CD4-positive, alpha-beta memory T cell (primary cell): ENCODE results near the gene TMEM130. TPM values are rescaled to one million over a fixed set of nuclear protein-coding genes. Genes with fewer than 3 reads are reported as not detected.
"Not testable (repeated sequence)": the region's sequence is repeated elsewhere in the genome, so short reads cannot be mapped to it uniquely, and the experiment has no call there.

Experiments
- CTCF ChIA-PET: fragments of 350-600 bp; sonication (Branson Sonifier 250); formaldehyde crosslinking; loops from one replicate; lab custom pipeline; 2021; ENCODE audit warnings: inconsistent platforms; ENCODE audit not compliant: partially characterized antibody; lab: Charles Lee
- POLR2A ChIA-PET: fragments of 350-600 bp; sonication (Branson Sonifier 250); formaldehyde crosslinking; loops from one replicate; lab custom pipeline; 2021; ENCODE audit not compliant: partially characterized antibody; lab: Charles Lee
- DNase-seq, 5 donors: peaks; one replicate each; pipeline versions ENCODE4 v3.0.0 to v3.0.0-alpha.2; 2020 to 2022; ENCODE audit warnings: mixed read lengths in 1 of 5
- H3K27ac ChIP-seq: one replicate; pipeline ENCODE4 v1.7.0; 2013; ENCODE audit warnings: low read depth, low read length
- H3K27me3 ChIP-seq: 2 replicates; pipeline ENCODE4 v1.7.0; 2013; ENCODE audit warnings: mild to moderate bottlenecking, low read length, moderate library complexity; ENCODE audit not compliant: insufficient read depth
- H3K36me3 ChIP-seq: 2 replicates; pipeline ENCODE4 v1.7.0; 2013; ENCODE audit warnings: mild to moderate bottlenecking, low read length, moderate library complexity; ENCODE audit not compliant: insufficient read depth
- H3K4me1 ChIP-seq: 2 replicates; pipeline ENCODE4 v1.7.0; 2013; ENCODE audit warnings: mild to moderate bottlenecking, low read length, moderate library complexity; ENCODE audit not compliant: insufficient read depth
- H3K4me3 ChIP-seq, 2 donors: one replicate each; pipeline ENCODE4 v1.7.0; 2013; ENCODE audit warnings: low read length in 2 of 2, mild to moderate bottlenecking in 1 of 2
- H3K9me3 ChIP-seq, 2 donors: one replicate each; pipeline ENCODE4 v1.7.0; 2013; ENCODE audit warnings: low read length in 2 of 2, control low read depth in 1 of 2; ENCODE audit not compliant: control insufficient read depth in 1 of 2
- H3K27ac Mint-ChIP-seq, 7 donors: one replicate each; pipeline ENCODE4 v1.8.0; 2020 to 2021; ENCODE audit warnings: mixed read lengths in 7 of 7, mild to moderate bottlenecking in 6 of 7, inconsistent platforms in 3 of 7, moderate library complexity in 3 of 7
- H3K27me3 Mint-ChIP-seq, 2 donors: one replicate each; pipeline ENCODE4 v1.8.0; 2020 to 2021; ENCODE audit warnings: mixed read lengths in 2 of 2
- H3K36me3 Mint-ChIP-seq, 2 donors: one replicate each; pipeline ENCODE4 v1.8.0; 2020 to 2021; ENCODE audit warnings: mixed read lengths in 2 of 2, inconsistent platforms in 1 of 2, mild to moderate bottlenecking in 1 of 2
- H3K4me1 Mint-ChIP-seq, 4 donors: one replicate each; pipeline ENCODE4 v1.8.0; 2020 to 2021; ENCODE audit warnings: mixed read lengths in 4 of 4, mild to moderate bottlenecking in 1 of 4
- H3K4me3 Mint-ChIP-seq, 8 donors: one replicate each; pipeline ENCODE4 v1.8.0; 2020 to 2021; ENCODE audit warnings: mixed read lengths in 8 of 8, mild to moderate bottlenecking in 7 of 8, moderate library complexity in 6 of 8, inconsistent platforms in 3 of 8
- H3K9me3 Mint-ChIP-seq, 8 donors: one replicate each; pipeline ENCODE4 v1.8.0; 2020 to 2021; ENCODE audit warnings: mixed read lengths in 8 of 8, mild to moderate bottlenecking in 5 of 8, inconsistent platforms in 3 of 8, moderate library complexity in 1 of 8
- intact Hi-C: fragments of 100-400 bp; cut with micrococcal nuclease; formaldehyde crosslinking; loops from one replicate; pipeline ENCODE4 v1.15.1; 2023
- polyA plus RNA-seq, 2 donors: library from polyadenylated mRNA; unstranded; fragments of 300-500 nt; fragmentation: Illumina TruSeq; gene quantifications; one replicate each; pipeline ENCODE4 v1.2.3, GENCODE V29; 2021
- total RNA-seq, 2 experiments: library from RNA; stranded (reverse); gene quantifications; one replicate each; pipeline ENCODE4 v1.2.3, GENCODE V29; 2021

The TMEM130 gene
- total and polyA plus RNA-seq, 4 experiments from 2014 or later = not detected

DNA sequence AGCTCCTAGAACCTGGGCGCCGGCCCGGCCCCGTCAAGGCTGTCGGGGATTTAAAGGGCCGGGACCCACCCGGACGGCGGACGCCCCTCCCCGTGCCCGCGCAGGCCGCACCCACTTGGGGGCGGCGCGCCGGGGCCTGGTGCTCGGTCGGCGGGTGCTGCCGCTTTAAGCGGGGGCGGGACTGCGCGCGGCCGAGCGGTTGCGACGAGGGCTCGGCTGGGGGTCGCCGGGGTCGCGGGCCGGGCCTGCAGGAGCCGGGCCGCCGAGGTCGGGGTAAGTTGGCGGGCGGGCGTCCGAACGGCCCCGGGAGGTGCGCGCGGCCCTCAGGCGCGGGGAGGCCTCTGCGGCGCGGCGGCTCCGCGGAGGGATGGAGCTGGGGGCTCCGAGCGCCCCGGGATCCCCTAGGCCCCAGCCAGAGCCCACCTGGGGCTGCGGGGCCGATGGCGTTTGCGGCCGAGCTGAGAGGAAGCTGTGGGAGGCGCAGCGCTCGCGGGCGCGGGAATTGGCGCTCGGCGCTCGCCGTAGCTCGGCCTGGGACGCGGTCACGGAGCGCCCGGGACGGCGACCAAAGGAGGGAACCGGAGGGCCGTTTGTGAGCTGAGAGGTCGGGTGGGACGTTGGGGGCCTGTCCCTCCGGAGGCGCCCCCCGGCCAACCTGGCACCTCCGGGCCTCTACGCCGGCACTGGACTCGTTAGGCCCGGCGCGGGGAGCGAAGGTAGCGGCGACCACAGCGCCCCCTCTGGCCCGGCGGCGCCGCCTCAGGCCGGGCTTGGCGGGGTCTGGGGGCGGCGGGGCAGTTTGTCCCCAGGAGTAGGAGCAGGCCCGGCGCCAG, 8.8 kb upstream of the TMEM130 start, which contains the start of gene TRRAP:
TSS of gene TRRAP (plus strand) at position 168 of the 833 bp plus-strand sequence. CDS start 2,619 bp downstream, outside the sequence.
- peak; percentile 74 to 84 (median 82) for DNase-seq
- H3K4me1 Mint-ChIP-seq = peaks cover 11 to 42% (median 23%) of the 10 kb centered on the region in 4 donors
- Histone ChIP-seq H3K9me3 (no peaks in the 10 kb centered on the region), H3K4me1 (peaks cover 39% of the 10 kb centered on the region), H3K27ac (peak within 1 kb of the TSS; percentile 92), H3K36me3 (peaks cover 12% of the 10 kb centered on the region), H3K27me3 (no peaks in the 10 kb centered on the region), H3K4me3 (peak within 1 kb of the TSS; percentile 99 to 100)
- CTCF ChIA-PET = interaction anchor here (0.8 to 2.3 kb wide), 7 partner anchors 8 to 53 kb away, joined by 3 to 6 read pairs (median 4); partner anchors contain the start of gene TMEM130
- POLR2A ChIA-PET = interaction anchor here (1.0 to 1.9 kb wide), 5 partner anchors 11 to 628 kb away, joined by 3 to 7 read pairs (median 3); partner anchors contain the start of gene BUD31
- peaks cover 13 to 31% of the 10 kb centered on the region in 2 donors for H3K36me3 Mint-ChIP-seq
- intact Hi-C loops = loop anchor here (1.0 kb wide), 3 partner anchors 53 to 597 kb away; partner anchors contain the start of genes BRI3 and SMURF1
- peaks cover 0 to 3% of the 10 kb centered on the region in 2 donors for H3K27me3 Mint-ChIP-seq
- H3K4me3 Mint-ChIP-seq = peak within 1 kb of the TSS; percentile 91 to 99 (median 97)
- peak within 1 kb of the TSS; percentile 94 to 98 (median 97) for H3K27ac Mint-ChIP-seq
- H3K9me3 Mint-ChIP-seq = peaks cover 0 to 5% (median 0%) of the 10 kb centered on the region in 8 donors

DNA sequence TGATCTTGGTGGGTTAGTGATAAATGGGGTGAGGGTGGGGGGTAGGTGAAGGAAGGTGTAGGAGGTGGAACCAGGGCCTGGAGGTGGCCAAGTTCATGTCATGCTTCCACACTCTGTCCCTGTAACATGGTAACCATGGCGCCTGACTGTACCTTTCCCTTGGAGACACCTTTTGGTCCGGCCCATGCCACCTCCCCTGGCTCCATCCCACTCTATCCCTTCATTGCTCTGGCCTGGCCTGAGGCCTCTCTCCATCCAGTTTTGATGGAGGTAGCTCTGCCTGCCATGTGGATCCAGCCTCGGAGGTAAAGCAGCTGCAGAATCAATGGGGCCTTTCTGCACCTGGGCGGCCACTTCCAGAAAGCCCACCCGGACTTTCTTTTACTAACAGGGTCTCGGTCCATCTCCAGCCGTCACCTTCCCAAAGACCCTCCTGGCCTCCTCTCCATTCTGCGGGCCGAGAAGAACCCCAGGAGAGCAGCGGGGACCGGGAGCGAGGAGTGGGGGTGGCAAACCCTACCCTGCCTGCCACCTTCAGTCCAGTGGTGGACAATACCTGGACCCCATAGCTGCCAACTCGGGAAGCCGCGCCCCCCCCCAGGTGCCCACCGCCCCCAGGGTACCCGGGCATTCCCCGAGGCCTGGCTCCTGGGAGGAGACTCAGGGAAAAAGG, 8.0 kb upstream of the TMEM130 start:
- Mint-ChIP-seq H3K4me3 (peak overlapping the region; percentile 56 to 74 (median 69)), H3K36me3 (peaks cover 11 to 23% of the 10 kb centered on the region in 2 donors)
- CTCF ChIA-PET = interaction anchor here (1.1 to 1.2 kb wide), 4 partner anchors 11 to 53 kb away, joined by 4 to 6 read pairs (median 4); no protein-coding TSS in a partner anchor

DNA sequence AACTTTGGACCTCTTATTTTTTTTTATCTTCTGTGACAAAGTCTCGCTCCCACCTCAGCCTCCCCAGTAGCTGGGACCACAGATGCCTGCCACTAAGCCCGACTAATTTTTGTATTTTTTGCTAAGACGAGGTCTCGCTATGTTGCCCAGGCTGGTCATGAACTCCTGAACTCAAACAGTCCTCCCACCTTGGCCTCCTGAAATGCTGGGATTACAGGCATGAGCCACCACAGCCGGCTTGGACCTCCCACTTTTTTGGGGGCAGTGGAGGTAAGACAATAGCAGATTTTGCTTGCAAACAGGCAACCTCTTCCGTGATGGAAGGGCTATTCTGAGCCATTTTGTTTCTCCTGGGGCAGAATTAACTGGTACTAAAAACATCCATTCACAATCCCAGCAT, 7.3 kb upstream of the TMEM130 start:
- H3K4me3 ChIP-seq = no peak overlapping the region
- no peaks in the 10 kb centered on the region for H3K27me3 ChIP-seq
- peaks cover 5% of the 10 kb centered on the region for H3K36me3 ChIP-seq
- DNase-seq = no peak
- H3K4me1 ChIP-seq = peaks cover 26% of the 10 kb centered on the region
- no peaks in the 10 kb centered on the region for H3K9me3 ChIP-seq
- POLR2A ChIA-PET = interaction anchor here (1.0 to 1.8 kb wide), 2 partner anchors 53 to 516 kb away, joined by 3 to 7 read pairs; no protein-coding TSS in a partner anchor
- Mint-ChIP-seq H3K4me1 (peaks cover 9 to 31% (median 17%) of the 10 kb centered on the region in 4 donors), H3K27ac (peak overlapping the region in 3 of 7 donors; percentile 22 to 87 (median 72)), H3K9me3 (peaks cover 0 to 5% (median 0%) of the 10 kb centered on the region in 8 donors), H3K36me3 (peaks cover 7 to 16% of the 10 kb centered on the region in 2 donors), H3K27me3 (peaks cover 0 to 5% of the 10 kb centered on the region in 2 donors), H3K4me3 (peak overlapping the region in 7 of 8 donors; percentile 43 to 74 (median 70))
- H3K27ac ChIP-seq = no peak overlapping the region
- CTCF ChIA-PET = no interaction called here
- intact Hi-C loops = no loop called here

More for the DNA sequence above, 8.0 kb upstream of the TMEM130 start:
- no peaks in the 10 kb centered on the region for H3K27me3 ChIP-seq
- H3K4me3 ChIP-seq = peak overlapping the region in 1 of 2 donors; percentile 99
- H3K4me1 ChIP-seq = peaks cover 33% of the 10 kb centered on the region
- H3K27me3 Mint-ChIP-seq = peaks cover 0 to 3% of the 10 kb centered on the region in 2 donors
- peaks cover 0 to 5% (median 0%) of the 10 kb centered on the region in 8 donors for H3K9me3 Mint-ChIP-seq
- peak in 1 of 5 donors; percentile 47 for DNase-seq
- intact Hi-C loops = loop anchor here (1.0 kb wide), 1 partner anchor 597 kb away; the partner anchor contains the start of gene BRI3
- peaks cover 10% of the 10 kb centered on the region for H3K36me3 ChIP-seq
- peak overlapping the region; percentile 92 for H3K27ac ChIP-seq
- H3K27ac Mint-ChIP-seq = peak overlapping the region in 4 of 7 donors; percentile 6 to 87 (median 47)
- H3K9me3 ChIP-seq = no peaks in the 10 kb centered on the region
- POLR2A ChIA-PET = interaction anchor here (1.0 to 1.8 kb wide), 4 partner anchors 10 to 531 kb away, joined by 3 to 7 read pairs (median 3); partner anchors contain the start of gene BUD31
- H3K4me1 Mint-ChIP-seq = peaks cover 10 to 38% (median 21%) of the 10 kb centered on the region in 4 donors

DNA sequence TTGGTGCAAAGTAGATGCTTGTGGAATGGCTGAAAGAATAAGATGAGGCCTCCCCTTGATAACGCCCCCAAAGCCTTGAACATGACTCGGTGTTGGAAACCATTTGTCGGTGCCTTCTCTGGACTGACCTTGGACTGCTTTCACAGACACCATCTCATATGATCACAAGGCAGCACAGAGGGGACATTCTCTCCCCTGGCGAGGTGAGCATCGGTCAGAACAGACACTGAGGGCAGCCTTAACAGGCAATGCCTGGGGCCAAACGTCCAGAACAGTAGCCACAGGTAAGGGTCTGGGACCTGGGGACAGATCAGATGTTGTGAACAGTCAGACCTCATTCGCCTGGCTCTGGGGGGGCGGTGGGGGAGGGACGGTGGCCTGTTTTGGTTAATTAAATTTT, 5.7 kb upstream of the TMEM130 start:
- H3K27me3 Mint-ChIP-seq = peaks cover 2 to 5% of the 10 kb centered on the region in 2 donors
- Histone ChIP-seq H3K4me1 (peaks cover 20% of the 10 kb centered on the region), H3K36me3 (no peaks in the 10 kb centered on the region), H3K9me3 (no peaks in the 10 kb centered on the region), H3K4me3 (no peak overlapping the region), H3K27ac (no peak overlapping the region), H3K27me3 (no peaks in the 10 kb centered on the region)
- POLR2A ChIA-PET = no interaction called here
- no peak for DNase-seq
- peaks cover 0 to 9% of the 10 kb centered on the region in 2 donors for H3K36me3 Mint-ChIP-seq
- peak overlapping the region in 1 of 7 donors; percentile 57 for H3K27ac Mint-ChIP-seq
- H3K4me3 Mint-ChIP-seq = peak overlapping the region in 2 of 8 donors; percentile 9 to 73
- peaks cover 3 to 22% (median 15%) of the 10 kb centered on the region in 4 donors for H3K4me1 Mint-ChIP-seq
- CTCF ChIA-PET = no interaction called here
- intact Hi-C loops = no loop called here
- peaks cover 0 to 5% (median 0%) of the 10 kb centered on the region in 8 donors for H3K9me3 Mint-ChIP-seq

DNA sequence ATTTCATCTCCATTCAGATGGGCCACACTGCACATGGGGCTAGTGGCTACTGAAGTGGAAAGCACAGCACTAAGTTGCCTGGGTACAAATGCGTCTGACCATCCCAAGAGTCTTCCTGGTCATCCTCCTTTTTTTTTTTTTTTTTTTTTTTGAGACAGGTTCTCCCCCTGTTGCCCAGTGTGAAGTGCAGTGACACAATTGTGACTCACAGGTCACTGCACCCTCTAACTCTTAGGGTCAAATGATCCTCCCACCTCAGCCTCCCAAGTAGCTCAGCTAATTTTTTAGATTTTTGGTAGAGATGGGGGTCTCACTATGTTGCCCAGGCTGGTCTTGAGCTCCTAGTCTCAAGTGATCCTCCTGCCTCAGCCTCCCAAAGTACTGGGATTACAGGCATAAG, 5.1 kb upstream of the TMEM130 start:
- Histone ChIP-seq H3K27ac (no peak overlapping the region), H3K4me3 (no peak overlapping the region), H3K36me3 (no peaks in the 10 kb centered on the region), H3K9me3 (no peaks in the 10 kb centered on the region), H3K27me3 (no peaks in the 10 kb centered on the region), H3K4me1 (peaks cover 16% of the 10 kb centered on the region)
- Mint-ChIP-seq H3K9me3 (peaks cover 0 to 5% (median 0%) of the 10 kb centered on the region in 8 donors), H3K27ac (no peak overlapping the region), H3K36me3 (peaks cover 0 to 8% of the 10 kb centered on the region in 2 donors), H3K27me3 (peaks cover 2 to 5% of the 10 kb centered on the region in 2 donors), H3K4me1 (peaks cover 0 to 20% (median 12%) of the 10 kb centered on the region in 4 donors), H3K4me3 (peak overlapping the region in 1 of 8 donors; percentile 73)
- ChIA-PET POLR2A (no interaction called here), CTCF (no interaction called here)
- intact Hi-C loops = no loop called here
- DNase-seq = no peak

DNA sequence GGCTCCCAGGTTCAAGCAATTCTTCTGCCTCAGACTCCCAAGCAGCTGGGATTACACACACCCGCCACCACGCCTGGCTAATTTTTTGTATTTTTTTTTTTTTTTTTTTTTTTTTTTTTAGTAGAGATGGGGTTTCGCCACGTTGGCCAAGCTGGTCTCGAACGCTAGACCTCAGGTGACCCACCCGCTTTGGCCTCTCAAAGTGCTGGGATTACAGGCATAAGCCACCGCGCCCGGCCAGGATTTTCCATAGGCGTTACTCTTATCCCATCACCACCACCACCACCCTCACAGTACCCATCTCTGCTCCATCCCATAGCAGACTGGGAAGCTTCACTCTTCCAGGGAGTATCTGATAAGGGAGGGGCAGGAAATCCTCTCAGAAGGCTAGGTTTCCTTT, 3.8 kb upstream of the TMEM130 start:
- not testable (repeated sequence) for H3K27ac Mint-ChIP-seq

More for the DNA sequence above, 3.8 kb upstream of the TMEM130 start:
- CTCF ChIA-PET, H3K36me3 ChIP-seq, H3K36me3 Mint-ChIP-seq, H3K27me3 Mint-ChIP-seq, H3K9me3 ChIP-seq, DNase-seq, H3K4me3 Mint-ChIP-seq, H3K27ac ChIP-seq, H3K4me3 ChIP-seq, intact Hi-C loops, H3K9me3 Mint-ChIP-seq, H3K27me3 ChIP-seq, POLR2A ChIA-PET: not testable (repeated sequence)
- peaks cover 0 to 14% (median 6%) of the 10 kb centered on the region in 4 donors for H3K4me1 Mint-ChIP-seq
- peaks cover 23% of the 10 kb centered on the region for H3K4me1 ChIP-seq
